PC-9 (cell line): ENCODE measurements around the gene LPAR1. TPM values are rescaled to one million over a fixed set of nuclear protein-coding genes. Genes with fewer than 3 reads are reported as not detected.

ENCODE experiments used
- BruUV-seq: library from RNA; stranded (reverse); fragments of 400-500 nt; replicated peaks from 2 replicates; lab custom pipeline; 2021; lab: Mats Ljungman, UMichigan
- CTCF ChIA-PET: fragments of 300-600 bp; sonication (Branson Sonifier 250); formaldehyde crosslinking; loops from one replicate; lab custom pipeline; 2022; ENCODE audit warnings: antibody characterized with exemption; lab: Charles Lee
- POLR2A ChIA-PET: fragments of 300-600 bp; sonication (Branson Sonifier 250); formaldehyde crosslinking; loops from one replicate; lab custom pipeline; 2022; ENCODE audit warnings: antibody characterized with exemption; ENCODE audit not compliant: unreplicated experiment; lab: Charles Lee
- DNase-seq, 2 experiments: peaks; one replicate each; pipeline versions ENCODE4 v3.0.0 to v3.0.0-alpha.2; 2015 to 2022; ENCODE audit warnings: mixed read lengths in 1 of 2
- H2AFZ ChIP-seq: fragments of 200-600 bp; sonication (generic); 2 replicates; pipeline ENCODE4 v1.8.1; 2017; ENCODE audit warnings: antibody characterized with exemption
- H3F3A ChIP-seq: fragments of 200-600 bp; sonication (generic); 2 replicates; pipeline ENCODE4 v1.8.1; 2017; ENCODE audit warnings: antibody characterized with exemption, mild to moderate bottlenecking, low read depth; ENCODE audit not compliant: insufficient read depth
- H3K27ac ChIP-seq: fragments of 200-600 bp; sonication (generic); 2 replicates; pipeline ENCODE4 v1.6.1; 2016; ENCODE audit warnings: mixed run types
- H3K27me3 ChIP-seq: fragments of 200-600 bp; sonication (generic); 2 replicates; pipeline ENCODE4 v1.6.1; 2016; ENCODE audit warnings: low read depth, mixed run types; ENCODE audit not compliant: insufficient read depth
- H3K36me3 ChIP-seq: fragments of 200-600 bp; sonication (generic); 2 replicates; pipeline ENCODE4 v1.6.1; 2016; ENCODE audit warnings: low read depth, mixed run types
- H3K4me1 ChIP-seq: fragments of 200-600 bp; sonication (generic); replicated peaks from 2 replicates; pipeline ENCODE4 v1.6.1; 2016; ENCODE audit warnings: mixed run types; ENCODE audit not compliant: insufficient read depth
- H3K4me2 ChIP-seq: fragments of 200-600 bp; sonication (generic); 2 replicates; pipeline ENCODE4 v1.6.1; 2017; ENCODE audit warnings: mixed run types
- H3K4me3 ChIP-seq: fragments of 200-600 bp; sonication (generic); 2 replicates; pipeline ENCODE4 v1.6.1; 2016; ENCODE audit warnings: mixed run types
- H3K79me2 ChIP-seq: fragments of 200-600 bp; sonication (generic); 2 replicates; pipeline ENCODE4 v1.6.1; 2017; ENCODE audit warnings: low read depth, mixed run types
- H3K9me2 ChIP-seq: fragments of 200-600 bp; sonication (generic); 2 replicates; pipeline ENCODE4 v1.8.1; 2017; ENCODE audit warnings: mild to moderate bottlenecking; ENCODE audit not compliant: insufficient read depth
- H3K9me3 ChIP-seq: fragments of 200-600 bp; sonication (generic); 2 replicates; pipeline ENCODE4 v1.8.1; 2016; ENCODE audit warnings: low read depth; ENCODE audit not compliant: insufficient read depth
- H4K20me1 ChIP-seq: fragments of 200-600 bp; sonication (generic); 2 replicates; pipeline ENCODE4 v1.8.1; 2017; ENCODE audit not compliant: insufficient read depth
- CTCF ChIP-seq: fragments of 200-600 bp; sonication (generic); conservative IDR thresholded peaks from 2 replicates; pipeline ENCODE4 v1.6.1; 2017; ENCODE audit warnings: mixed run types, antibody characterized with exemption, mild to moderate bottlenecking, moderate library complexity
- EZH2 ChIP-seq: fragments of 200-600 bp; sonication (generic); IDR thresholded peaks from 2 replicates; pipeline ENCODE4 v1.8.0; 2017; ENCODE audit warnings: antibody characterized with exemption, low read depth
- intact Hi-C: fragments of 100-400 bp; cut with micrococcal nuclease; formaldehyde crosslinking; loops from one replicate; pipeline ENCODE4 v1.10.0; 2022; ENCODE audit not compliant: unreplicated experiment
- total RNA-seq: library from RNA; stranded (reverse); gene quantifications from 2 replicates; pipeline ENCODE4 v1.2.3, GENCODE V29; 2021

The LPAR1 gene
- total RNA-seq, 1 experiment from 2014 or later = 11.8 TPM

GRCh38 chr9:111076042-111076441 lies 37.8 kb upstream of the LPAR1 start:
- Histone ChIP-seq H3F3A (no peaks in the 10 kb centered on the region), H3K27me3 (no peaks in the 10 kb centered on the region), H3K9me2 (no peaks in the 10 kb centered on the region), H3K4me3 (no peak overlapping the region), H3K4me2 (no peak overlapping the region), H4K20me1 (no peaks in the 10 kb centered on the region), H3K9me3 (no peaks in the 10 kb centered on the region), H3K4me1 (no peaks in the 10 kb centered on the region), H2AFZ (no peak overlapping the region), H3K36me3 (no peaks in the 10 kb centered on the region), H3K27ac (no peak overlapping the region), H3K79me2 (no peaks in the 10 kb centered on the region)
- ChIA-PET CTCF (no interaction called here), POLR2A (no interaction called here)
- TF ChIP-seq EZH2 (no peak), CTCF (no peak)
- no TSS peak for BruUV-seq
- intact Hi-C loops = no loop called here
- DNase-seq = no peak

GRCh38 chr9:111074395-111074794 lies 36.1 kb upstream of the LPAR1 start:
- no peaks in the 10 kb centered on the region for H3K79me2 ChIP-seq
- POLR2A ChIA-PET = no interaction called here
- no peaks in the 10 kb centered on the region for H3F3A ChIP-seq
- H3K9me3 ChIP-seq = no peaks in the 10 kb centered on the region
- no peak overlapping the region for H3K4me3 ChIP-seq
- H4K20me1 ChIP-seq = no peaks in the 10 kb centered on the region
- H2AFZ ChIP-seq = no peak overlapping the region
- intact Hi-C loops = no loop called here
- H3K9me2 ChIP-seq = no peaks in the 10 kb centered on the region
- H3K36me3 ChIP-seq = no peaks in the 10 kb centered on the region
- no peaks in the 10 kb centered on the region for H3K27me3 ChIP-seq
- no peak overlapping the region for H3K27ac ChIP-seq
- DNase-seq = no peak
- no peak overlapping the region for H3K4me2 ChIP-seq
- H3K4me1 ChIP-seq = no peaks in the 10 kb centered on the region
- BruUV-seq = no TSS peak
- CTCF ChIA-PET = no interaction called here
- no peak for TF ChIP-seq CTCF
- TF ChIP-seq EZH2 = no peak

GRCh38 chr9:111069183-111069582 lies 30.9 kb upstream of the LPAR1 start:
- ChIA-PET POLR2A (no interaction called here), CTCF (no interaction called here)
- H3K27me3 ChIP-seq = no peaks in the 10 kb centered on the region
- no peak overlapping the region for H2AFZ ChIP-seq
- no peak overlapping the region for H3K27ac ChIP-seq
- H3K4me2 ChIP-seq = no peak overlapping the region
- no peak for DNase-seq
- no peaks in the 10 kb centered on the region for H3K4me1 ChIP-seq
- no peak for TF ChIP-seq CTCF
- no peak for TF ChIP-seq EZH2
- intact Hi-C loops = no loop called here
- no peaks in the 10 kb centered on the region for H3K9me2 ChIP-seq
- H3F3A ChIP-seq = no peaks in the 10 kb centered on the region
- H3K4me3 ChIP-seq = no peak overlapping the region
- H3K36me3 ChIP-seq = no peaks in the 10 kb centered on the region
- no TSS peak for BruUV-seq
- H4K20me1 ChIP-seq = no peaks in the 10 kb centered on the region
- H3K9me3 ChIP-seq = no peaks in the 10 kb centered on the region
- no peaks in the 10 kb centered on the region for H3K79me2 ChIP-seq
